RWPE1 (cell line): Measurements from ENCODE around the gene USP17L5.
"Not testable (repeated sequence)": the region's sequence is repeated elsewhere in the genome, so short reads cannot be mapped to it uniquely, and the experiment has no call there.

Source experiments
- CTCF ChIA-PET: fragments of 350-600 bp; sonication (Branson Sonifier 250); formaldehyde crosslinking; extraction: SDS; loops from one replicate; lab custom pipeline; 2021; lab: Yijun Ruan, JAX
- POLR2A ChIA-PET: fragments of 400-600 bp; formaldehyde crosslinking; extraction: SDS; loops from one replicate; lab custom pipeline; 2020; ENCODE audit warnings: antibody characterized with exemption; ENCODE audit not compliant: low non-redundant PET; lab: Yijun Ruan, JAX
- DNase-seq: peaks from one replicate; pipeline ENCODE4 v3.0.0; 2012; ENCODE audit warnings: low spot score
- H3K27ac ChIP-seq: fragments of 450-650 bp; 2 replicates; pipeline ENCODE4 v1.5.1; 2017
- TF ChIP-seq, protein P1 (sequence below): fragments of 450-650 bp; conservative IDR thresholded peaks from 2 replicates; pipeline ENCODE4 v1.5.1; 2017; ENCODE audit warnings: low read depth, mild to moderate bottlenecking

The USP17L5 gene

DNA sequence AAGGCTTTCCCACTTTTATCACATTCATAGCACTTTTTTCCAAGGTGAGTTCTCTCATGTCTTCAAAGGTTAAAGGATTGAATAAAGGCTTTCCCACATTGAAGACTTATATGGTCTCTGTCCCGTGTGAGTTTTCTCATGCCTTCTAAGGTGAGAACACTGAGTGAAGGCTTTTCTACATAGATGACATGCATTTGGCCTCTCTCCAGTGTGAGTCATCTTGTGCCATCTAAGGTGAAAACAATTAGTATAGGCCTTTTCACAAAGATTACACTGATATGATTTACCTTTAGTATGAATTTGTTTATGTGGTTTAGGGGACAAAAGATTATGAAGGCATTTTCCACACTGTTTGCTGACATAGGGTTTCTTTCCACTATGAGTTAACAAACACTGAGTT lies 44.9 kb downstream of the USP17L5 start:
- POLR2A ChIA-PET, result no interaction called here
- CTCF ChIA-PET, result no interaction called here
- no peak overlapping the region for H3K27ac ChIP-seq
- TF ChIP-seq, protein P1, sequence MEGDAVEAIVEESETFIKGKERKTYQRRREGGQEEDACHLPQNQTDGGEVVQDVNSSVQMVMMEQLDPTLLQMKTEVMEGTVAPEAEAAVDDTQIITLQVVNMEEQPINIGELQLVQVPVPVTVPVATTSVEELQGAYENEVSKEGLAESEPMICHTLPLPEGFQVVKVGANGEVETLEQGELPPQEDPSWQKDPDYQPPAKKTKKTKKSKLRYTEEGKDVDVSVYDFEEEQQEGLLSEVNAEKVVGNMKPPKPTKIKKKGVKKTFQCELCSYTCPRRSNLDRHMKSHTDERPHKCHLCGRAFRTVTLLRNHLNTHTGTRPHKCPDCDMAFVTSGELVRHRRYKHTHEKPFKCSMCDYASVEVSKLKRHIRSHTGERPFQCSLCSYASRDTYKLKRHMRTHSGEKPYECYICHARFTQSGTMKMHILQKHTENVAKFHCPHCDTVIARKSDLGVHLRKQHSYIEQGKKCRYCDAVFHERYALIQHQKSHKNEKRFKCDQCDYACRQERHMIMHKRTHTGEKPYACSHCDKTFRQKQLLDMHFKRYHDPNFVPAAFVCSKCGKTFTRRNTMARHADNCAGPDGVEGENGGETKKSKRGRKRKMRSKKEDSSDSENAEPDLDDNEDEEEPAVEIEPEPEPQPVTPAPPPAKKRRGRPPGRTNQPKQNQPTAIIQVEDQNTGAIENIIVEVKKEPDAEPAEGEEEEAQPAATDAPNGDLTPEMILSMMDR, result no peak
- no peak for DNase-seq

DNA sequence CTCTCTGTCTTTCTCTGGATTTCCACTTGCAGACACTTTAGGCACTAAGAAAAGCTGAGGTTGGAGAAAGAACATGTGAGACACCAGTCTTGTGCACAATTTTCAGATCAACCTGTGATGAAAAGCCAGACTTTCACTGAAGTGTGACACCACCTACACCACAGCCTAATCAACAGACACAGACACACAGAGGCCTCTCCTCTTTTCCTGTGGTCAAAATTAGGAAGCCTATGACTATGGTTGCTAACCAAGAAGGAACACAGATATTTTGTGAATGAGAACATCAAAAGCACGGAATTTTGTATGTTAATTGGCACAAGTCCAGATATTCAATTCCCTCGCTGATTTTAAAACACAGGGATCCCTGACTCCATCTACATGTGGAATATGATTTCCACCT lies 49.8 kb downstream of the USP17L5 start:
- H3K27ac ChIP-seq, POLR2A ChIA-PET, DNase-seq, CTCF ChIA-PET: not testable (repeated sequence)
